MM.1S (cell line): ENCODE data around the gene PLS3.

ENCODE experiments used
- DNase-seq: peaks from one replicate; pipeline ENCODE4 v3.0.0-alpha.2; 2015
- H2AFZ ChIP-seq: fragments of 300-600 bp; sonication (generic); 2 replicates; pipeline ENCODE4 v1.6.0; 2016; ENCODE audit warnings: antibody characterized with exemption, low read length
- H3F3A ChIP-seq: fragments of 300-600 bp; sonication (generic); 2 replicates; pipeline ENCODE4 v1.6.1; 2016; ENCODE audit warnings: mild to moderate bottlenecking, antibody characterized with exemption, low read length, moderate library complexity, mixed read lengths; ENCODE audit not compliant: insufficient read depth
- H3K27ac ChIP-seq: fragments of 300-600 bp; sonication (generic); 2 replicates; pipeline ENCODE4 v1.5.1; 2016; ENCODE audit warnings: mild to moderate bottlenecking, low read length
- H3K27me3 ChIP-seq: fragments of 300-600 bp; sonication (generic); replicated peaks from 2 replicates; pipeline ENCODE4 v1.6.0; 2016; ENCODE audit warnings: low read length; ENCODE audit not compliant: insufficient read depth
- H3K36me3 ChIP-seq: fragments of 300-600 bp; sonication (generic); replicated peaks from 2 replicates; pipeline ENCODE4 v1.6.1; 2016; ENCODE audit warnings: mild to moderate bottlenecking, low read length, mixed read lengths; ENCODE audit not compliant: insufficient read depth
- H3K4me1 ChIP-seq: fragments of 300-600 bp; sonication (generic); 2 replicates; pipeline ENCODE4 v1.6.1; 2016; ENCODE audit warnings: low read length, mixed read lengths
- H3K4me2 ChIP-seq: fragments of 300-600 bp; sonication (generic); 2 replicates; pipeline ENCODE4 v1.6.0; 2016; ENCODE audit warnings: low read depth, low read length
- H3K4me3 ChIP-seq: fragments of 300-600 bp; sonication (generic); 2 replicates; pipeline ENCODE4 v1.5.1; 2016; ENCODE audit warnings: low read length, mixed read lengths
- H3K79me2 ChIP-seq: fragments of 300-600 bp; sonication (generic); 2 replicates; pipeline ENCODE4 v1.6.1; 2016; ENCODE audit warnings: mixed run types, low read length, mixed read lengths
- H3K9ac ChIP-seq: fragments of 300-600 bp; sonication (generic); 2 replicates; pipeline ENCODE4 v1.6.1; 2016; ENCODE audit warnings: low read length, mixed read lengths
- H3K9me2 ChIP-seq: fragments of 300-600 bp; sonication (generic); replicated peaks from 2 replicates; pipeline ENCODE4 v1.6.1; 2016; ENCODE audit warnings: mild to moderate bottlenecking, low read length, mixed read lengths; ENCODE audit not compliant: insufficient read depth
- H3K9me3 ChIP-seq: fragments of 300-600 bp; sonication (generic); replicated peaks from 2 replicates; pipeline ENCODE4 v1.6.1; 2016; ENCODE audit warnings: mild to moderate bottlenecking, low read length, mixed read lengths; ENCODE audit not compliant: insufficient read depth
- H4K20me1 ChIP-seq: fragments of 300-600 bp; sonication (generic); 2 replicates; pipeline ENCODE4 v1.6.1; 2016; ENCODE audit warnings: mild to moderate bottlenecking, low read length, moderate library complexity, mixed read lengths; ENCODE audit not compliant: insufficient read depth
- EZH2 ChIP-seq: fragments of 300-600 bp; sonication (generic); optimal IDR thresholded peaks from 2 replicates; pipeline ENCODE3; 2017; ENCODE audit warnings: low read depth, mild to moderate bottlenecking, antibody characterized with exemption, low read length, mixed read lengths
- EZH2phosphoT487 ChIP-seq: fragments of 300-600 bp; sonication (generic); IDR thresholded peaks from 2 replicates; pipeline ENCODE4 v1.6.1; 2018; ENCODE audit warnings: antibody characterized with exemption, low read length
- TF ChIP-seq, protein P1 (sequence below): fragments of 300-600 bp; sonication (generic); IDR thresholded peaks from 2 replicates; pipeline ENCODE4 v1.5.1; 2016; ENCODE audit warnings: antibody characterized with exemption, low read length, mixed read lengths

The PLS3 gene

DNA sequence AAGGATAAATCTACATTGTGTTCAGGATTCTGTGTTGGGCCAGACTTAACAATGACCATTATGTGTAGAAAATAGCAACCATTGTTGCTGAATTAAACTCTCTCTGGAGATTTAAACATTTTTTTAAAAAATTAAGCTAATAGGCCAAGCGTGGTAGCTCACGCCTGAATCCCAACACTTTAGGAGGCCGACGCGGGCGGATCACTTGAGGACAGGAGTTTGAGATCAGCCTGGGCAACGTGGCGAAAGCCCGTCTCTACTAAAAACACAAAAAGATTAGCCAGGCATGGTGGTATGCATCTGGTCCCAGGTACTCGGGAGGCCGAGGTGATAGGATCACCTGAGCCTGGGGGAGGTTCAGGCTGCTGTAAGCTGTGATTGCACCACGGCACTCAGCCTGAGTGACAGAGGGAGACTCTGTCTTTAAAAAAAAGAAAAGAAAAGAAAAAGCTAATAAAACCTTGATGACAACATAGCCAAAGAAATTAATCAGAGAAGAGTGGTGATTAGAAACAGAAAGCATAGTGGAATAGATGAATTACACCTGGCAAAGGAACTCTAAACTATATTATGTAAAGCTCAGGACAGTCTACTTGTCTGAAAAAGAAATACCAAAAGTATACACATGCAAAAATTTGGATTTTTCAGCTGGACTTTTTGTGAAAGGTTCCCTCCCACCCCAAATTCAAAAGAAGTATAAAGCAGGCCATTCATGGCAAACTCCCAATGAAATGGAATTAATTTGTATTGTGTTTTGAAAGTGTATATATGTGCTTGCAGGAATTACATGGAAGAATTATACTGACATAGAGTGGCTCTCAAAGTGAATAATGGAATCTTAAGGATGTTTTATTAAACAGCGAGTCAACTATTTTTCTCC lies 21.9 kb downstream of the PLS3 start:
- H3F3A ChIP-seq = no peaks in the 10 kb centered on the region
- no peaks in the 10 kb centered on the region for H3K36me3 ChIP-seq
- no peak for TF ChIP-seq EZH2
- TF ChIP-seq EZH2phosphoT487 = no peak
- TF ChIP-seq, protein P1, sequence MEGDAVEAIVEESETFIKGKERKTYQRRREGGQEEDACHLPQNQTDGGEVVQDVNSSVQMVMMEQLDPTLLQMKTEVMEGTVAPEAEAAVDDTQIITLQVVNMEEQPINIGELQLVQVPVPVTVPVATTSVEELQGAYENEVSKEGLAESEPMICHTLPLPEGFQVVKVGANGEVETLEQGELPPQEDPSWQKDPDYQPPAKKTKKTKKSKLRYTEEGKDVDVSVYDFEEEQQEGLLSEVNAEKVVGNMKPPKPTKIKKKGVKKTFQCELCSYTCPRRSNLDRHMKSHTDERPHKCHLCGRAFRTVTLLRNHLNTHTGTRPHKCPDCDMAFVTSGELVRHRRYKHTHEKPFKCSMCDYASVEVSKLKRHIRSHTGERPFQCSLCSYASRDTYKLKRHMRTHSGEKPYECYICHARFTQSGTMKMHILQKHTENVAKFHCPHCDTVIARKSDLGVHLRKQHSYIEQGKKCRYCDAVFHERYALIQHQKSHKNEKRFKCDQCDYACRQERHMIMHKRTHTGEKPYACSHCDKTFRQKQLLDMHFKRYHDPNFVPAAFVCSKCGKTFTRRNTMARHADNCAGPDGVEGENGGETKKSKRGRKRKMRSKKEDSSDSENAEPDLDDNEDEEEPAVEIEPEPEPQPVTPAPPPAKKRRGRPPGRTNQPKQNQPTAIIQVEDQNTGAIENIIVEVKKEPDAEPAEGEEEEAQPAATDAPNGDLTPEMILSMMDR = no peak
- no peaks in the 10 kb centered on the region for H3K9me3 ChIP-seq
- DNase-seq = no peak
- H3K9me2 ChIP-seq = no peaks in the 10 kb centered on the region
- H3K4me1 ChIP-seq = no peaks in the 10 kb centered on the region
- H3K9ac ChIP-seq = no peak overlapping the region
- H3K4me3 ChIP-seq = no peak overlapping the region
- H4K20me1 ChIP-seq = no peaks in the 10 kb centered on the region
- no peak overlapping the region for H3K27ac ChIP-seq
- H3K27me3 ChIP-seq = no peaks in the 10 kb centered on the region
- H3K79me2 ChIP-seq = no peaks in the 10 kb centered on the region
- no peak overlapping the region for H2AFZ ChIP-seq
- H3K4me2 ChIP-seq = no peak overlapping the region

DNA sequence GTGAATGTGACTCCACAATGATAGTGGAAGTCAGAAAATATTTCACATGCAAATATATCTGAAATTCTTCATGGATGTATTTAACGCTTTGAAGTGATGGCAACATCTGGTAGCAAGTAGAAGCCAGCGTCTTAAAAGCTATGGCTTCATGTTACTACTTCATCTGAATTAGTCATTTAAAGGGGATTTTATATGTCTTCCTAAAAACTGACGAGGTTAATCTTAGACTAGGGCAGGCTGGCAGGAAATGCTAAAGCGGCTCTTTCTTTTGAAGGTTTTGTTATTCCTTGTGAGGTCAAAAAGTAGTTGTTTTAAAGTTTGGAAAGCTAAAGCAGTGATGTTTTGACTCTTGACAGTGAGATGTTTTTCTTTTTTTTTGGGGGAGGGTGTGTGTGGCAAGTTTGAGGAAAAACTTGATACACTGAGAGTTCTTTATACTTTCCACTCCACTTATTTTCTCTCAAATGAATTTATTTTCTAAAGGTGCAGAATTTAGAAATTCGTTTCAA lies 22.6 kb downstream of the PLS3 start:
- no peak overlapping the region for H3K4me3 ChIP-seq

DNA sequence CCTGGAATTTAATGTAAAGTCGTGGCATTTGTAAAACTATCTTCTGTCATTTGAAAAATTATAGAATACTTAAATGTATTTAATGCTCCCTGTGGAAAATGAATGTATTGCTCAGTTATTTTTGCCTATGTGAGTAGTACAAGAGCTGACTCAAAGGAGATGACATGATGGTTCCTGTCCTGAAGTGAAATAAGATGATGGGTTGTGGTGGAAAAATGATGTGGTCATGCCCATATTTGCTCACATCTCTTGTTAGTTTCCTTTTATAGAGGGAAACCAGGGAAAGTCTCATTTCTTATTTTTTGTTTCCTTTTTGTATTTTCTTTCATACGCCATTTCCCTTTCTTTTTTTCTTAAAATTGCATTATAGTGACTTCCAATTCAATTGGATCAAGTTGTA lies 23.7 kb downstream of the PLS3 start:
- TF ChIP-seq, protein P1 = no peak
- no peak for TF ChIP-seq EZH2
- TF ChIP-seq EZH2phosphoT487 = no peak

More for the DNA sequence above, 22.6 kb downstream of the PLS3 start:
- no peaks in the 10 kb centered on the region for H3K36me3 ChIP-seq
- H3K4me1 ChIP-seq = no peaks in the 10 kb centered on the region
- no peaks in the 10 kb centered on the region for H3F3A ChIP-seq
- no peaks in the 10 kb centered on the region for H3K27me3 ChIP-seq
- no peak overlapping the region for H2AFZ ChIP-seq
- no peak overlapping the region for H3K4me2 ChIP-seq
- no peak for TF ChIP-seq EZH2
- no peak overlapping the region for H3K27ac ChIP-seq
- no peaks in the 10 kb centered on the region for H3K9me3 ChIP-seq
- no peaks in the 10 kb centered on the region for H3K9me2 ChIP-seq
- DNase-seq = no peak
- H4K20me1 ChIP-seq = no peaks in the 10 kb centered on the region
- no peak overlapping the region for H3K9ac ChIP-seq
- H3K79me2 ChIP-seq = no peaks in the 10 kb centered on the region

DNA sequence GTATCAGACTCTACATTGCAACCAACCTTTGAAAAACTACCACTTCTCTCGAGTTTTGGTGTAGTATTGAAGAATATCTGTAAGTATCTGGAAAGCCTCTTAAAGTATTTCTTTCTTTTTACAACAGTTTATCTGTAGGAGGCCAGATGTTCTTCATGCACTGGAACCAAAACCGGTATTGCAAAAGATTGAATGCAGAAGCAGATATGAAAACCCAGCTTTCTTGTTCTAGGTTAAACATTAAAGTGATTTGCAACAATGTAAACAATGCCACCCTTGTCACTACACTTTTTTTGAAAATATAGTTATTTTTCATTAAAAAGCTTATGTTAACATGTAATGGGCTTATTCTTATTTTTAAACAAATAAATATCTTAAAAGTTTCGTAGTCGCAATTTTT lies 27.2 kb downstream of the PLS3 start:
- Histone ChIP-seq H3K27ac (no peak overlapping the region), H3K4me1 (no peaks in the 10 kb centered on the region), H3K79me2 (no peaks in the 10 kb centered on the region), H2AFZ (no peak overlapping the region), H3F3A (no peaks in the 10 kb centered on the region), H3K9ac (no peak overlapping the region), H3K36me3 (no peaks in the 10 kb centered on the region), H3K9me2 (no peaks in the 10 kb centered on the region), H4K20me1 (no peaks in the 10 kb centered on the region), H3K4me2 (no peak overlapping the region), H3K27me3 (no peaks in the 10 kb centered on the region), H3K4me3 (no peak overlapping the region), H3K9me3 (no peaks in the 10 kb centered on the region)
- TF ChIP-seq, protein P1 = no peak
- no peak for TF ChIP-seq EZH2
- TF ChIP-seq EZH2phosphoT487 = no peak
- DNase-seq = no peak

More for the DNA sequence above, 23.7 kb downstream of the PLS3 start:
- no peak overlapping the region for H3K4me2 ChIP-seq
- no peaks in the 10 kb centered on the region for H3K9me2 ChIP-seq
- H3F3A ChIP-seq = no peaks in the 10 kb centered on the region
- H3K9ac ChIP-seq = no peak overlapping the region
- H3K4me3 ChIP-seq = no peak overlapping the region
- no peak overlapping the region for H2AFZ ChIP-seq
- H3K79me2 ChIP-seq = no peaks in the 10 kb centered on the region
- H3K9me3 ChIP-seq = no peaks in the 10 kb centered on the region
- no peak for DNase-seq
- H3K27me3 ChIP-seq = no peaks in the 10 kb centered on the region
- no peaks in the 10 kb centered on the region for H4K20me1 ChIP-seq
- no peaks in the 10 kb centered on the region for H3K4me1 ChIP-seq
- no peaks in the 10 kb centered on the region for H3K36me3 ChIP-seq
- no peak overlapping the region for H3K27ac ChIP-seq
